Activated CD4-positive, alpha-beta T cell treated with anti-CD3 and anti-CD28 coated beads for 48 hours (primary cell): ENCODE results near the gene PHF20.
A peak's percentile ranks its signal among the peaks of the same experiment; 100 is the strongest.
"Not testable (repeated sequence)": the region's sequence is repeated elsewhere in the genome, so short reads cannot be mapped to it uniquely, and the experiment has no call there.

ENCODE experiments used
- DNase-seq: peaks from one replicate; pipeline ENCODE4 v3.0.0-alpha.2; 2020

PHF20 gene

DNA sequence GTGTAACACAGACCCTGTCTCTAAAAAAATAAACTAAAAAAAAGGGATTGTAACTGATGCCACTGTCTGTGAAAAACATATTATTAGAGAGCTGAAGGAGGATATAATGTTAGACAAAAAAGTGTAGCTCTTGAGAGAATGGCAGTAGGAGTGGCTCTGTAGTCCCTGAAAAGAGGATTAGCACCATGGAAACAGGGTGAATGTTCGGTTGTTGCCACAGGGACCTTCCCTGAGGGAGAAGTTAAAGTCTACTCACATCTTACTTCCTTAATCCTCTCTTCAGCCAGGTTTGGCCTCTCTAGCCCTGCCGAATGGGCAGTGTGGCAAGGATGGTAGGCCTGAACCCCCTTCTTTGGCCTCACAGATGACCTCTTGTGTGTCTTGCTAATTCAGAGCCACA lies 170.4 kb downstream of the PHF20 start:
- no peak for DNase-seq

DNA sequence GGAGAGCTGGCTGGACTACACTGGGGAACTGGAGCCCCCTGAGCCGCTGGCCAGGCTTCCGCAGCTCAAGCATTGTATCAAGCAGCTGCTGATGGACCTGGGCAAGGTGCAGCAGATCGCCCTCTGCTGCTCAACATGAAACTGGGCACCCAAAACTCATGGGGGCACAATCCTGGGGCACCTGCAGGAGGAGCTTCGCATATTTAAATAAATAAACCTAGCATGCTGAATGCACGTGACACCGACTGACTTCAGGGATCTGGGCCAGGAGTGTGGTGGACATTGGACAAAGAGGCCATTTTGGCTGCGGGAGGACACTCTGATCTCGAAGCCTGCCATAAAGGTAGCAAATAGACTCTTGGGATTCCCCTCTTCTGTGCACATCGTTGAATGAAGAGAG lies 175.7 kb downstream of the PHF20 start:
- DNase-seq, result peak; percentile 47

DNA sequence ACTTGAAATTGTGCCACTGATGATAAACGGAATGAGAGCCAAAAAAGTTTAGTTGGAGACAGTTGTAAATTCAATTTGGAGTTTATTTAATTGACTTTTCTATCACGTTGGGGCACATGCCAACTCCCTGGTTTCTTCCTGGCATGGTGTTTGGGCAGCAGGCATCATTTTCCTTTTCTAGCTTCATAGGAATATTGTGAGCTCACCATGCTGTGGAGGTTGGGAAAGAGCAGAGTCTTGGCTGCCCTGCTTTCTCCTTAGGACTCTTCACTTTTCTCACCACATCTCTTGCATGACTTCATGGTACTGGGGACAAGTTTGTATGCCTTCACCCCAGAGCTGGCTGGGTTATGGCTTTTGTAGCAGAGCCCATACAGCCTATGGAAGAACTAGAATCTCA lies 176.1 kb downstream of the PHF20 start:
- DNase-seq, result no peak

DNA sequence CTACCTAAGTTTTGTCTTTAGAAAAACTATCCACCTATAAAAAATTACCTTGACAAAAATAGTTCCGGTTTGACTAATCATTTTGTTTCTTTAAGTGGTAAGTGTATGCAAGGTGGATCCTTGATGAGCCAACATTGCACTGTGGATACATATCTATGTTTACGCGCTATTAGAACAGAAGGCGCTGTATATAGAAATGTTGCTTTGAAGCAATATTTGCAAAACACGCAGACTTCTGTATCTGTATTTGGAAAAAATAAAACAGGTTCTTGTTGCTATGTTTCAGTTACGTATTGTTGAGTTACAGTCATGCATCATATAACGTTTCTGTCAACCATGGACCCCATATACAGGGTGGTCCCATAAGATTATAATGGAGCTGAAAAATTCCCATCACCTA lies 178.3 kb downstream of the PHF20 start:
- DNase-seq, result no peak

DNA sequence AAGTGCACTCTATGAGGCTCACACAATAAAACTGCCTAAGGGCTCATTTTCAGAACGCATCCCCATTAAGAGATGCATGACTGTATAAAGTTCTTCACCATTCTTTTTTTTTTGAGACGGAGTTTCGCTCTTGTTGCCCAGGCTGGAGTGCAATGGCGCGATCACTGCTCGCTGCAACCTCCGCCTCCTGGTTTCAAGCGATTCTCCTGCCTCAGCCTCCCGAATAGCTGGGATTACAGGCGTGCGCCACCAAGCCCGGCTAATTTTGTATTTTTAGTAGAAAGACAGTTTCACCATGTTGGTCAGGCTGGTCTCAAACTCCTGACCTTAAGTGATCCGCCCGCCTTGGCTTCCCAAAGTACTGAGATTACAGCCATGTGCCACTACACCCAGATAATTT lies 180.3 kb downstream of the PHF20 start:
- DNase-seq, result not testable (repeated sequence)

DNA sequence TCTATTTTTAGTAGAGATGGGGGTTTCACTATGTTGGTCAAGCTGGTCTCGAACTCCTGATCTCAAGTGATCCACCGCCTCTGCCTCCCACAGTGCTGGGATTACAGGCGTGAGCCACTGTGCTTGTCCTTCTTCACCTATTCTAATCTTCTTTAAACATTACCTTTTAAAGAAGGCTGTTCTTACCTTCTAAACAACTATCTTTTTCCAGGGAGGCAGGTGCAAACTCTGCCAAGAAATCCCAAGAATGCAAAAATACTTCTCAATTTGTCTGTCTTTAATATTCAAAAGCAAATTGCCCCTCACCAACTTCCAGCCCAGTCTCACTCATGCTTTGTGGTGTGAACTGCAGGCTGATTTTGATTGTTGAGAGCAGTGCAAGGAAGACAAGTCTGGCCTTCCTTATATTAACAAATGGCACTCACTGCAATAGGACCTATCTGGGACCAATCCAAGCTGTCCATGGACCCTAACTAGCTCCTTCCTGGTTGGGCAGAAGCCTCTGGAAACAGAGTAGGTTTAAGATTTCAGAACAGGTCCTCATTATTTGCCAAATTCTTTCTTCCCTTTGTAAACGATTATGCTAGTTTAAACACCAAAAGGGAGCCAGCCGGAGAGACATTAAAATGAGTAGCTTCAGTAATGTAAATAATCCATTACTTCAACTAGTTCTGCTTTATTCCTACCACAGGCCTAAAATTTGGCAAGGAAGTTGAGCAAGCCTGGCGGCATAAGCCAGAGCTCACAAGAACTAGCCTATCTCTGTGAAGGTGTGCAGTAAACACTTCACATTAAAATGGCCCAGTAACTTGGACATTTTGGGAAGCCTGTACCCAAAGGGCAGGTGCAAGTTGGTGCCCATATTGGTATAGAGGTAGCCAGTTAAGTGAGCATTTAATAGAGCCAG lies 180.9 kb downstream of the PHF20 start:
- DNase-seq, result no peak

DNA sequence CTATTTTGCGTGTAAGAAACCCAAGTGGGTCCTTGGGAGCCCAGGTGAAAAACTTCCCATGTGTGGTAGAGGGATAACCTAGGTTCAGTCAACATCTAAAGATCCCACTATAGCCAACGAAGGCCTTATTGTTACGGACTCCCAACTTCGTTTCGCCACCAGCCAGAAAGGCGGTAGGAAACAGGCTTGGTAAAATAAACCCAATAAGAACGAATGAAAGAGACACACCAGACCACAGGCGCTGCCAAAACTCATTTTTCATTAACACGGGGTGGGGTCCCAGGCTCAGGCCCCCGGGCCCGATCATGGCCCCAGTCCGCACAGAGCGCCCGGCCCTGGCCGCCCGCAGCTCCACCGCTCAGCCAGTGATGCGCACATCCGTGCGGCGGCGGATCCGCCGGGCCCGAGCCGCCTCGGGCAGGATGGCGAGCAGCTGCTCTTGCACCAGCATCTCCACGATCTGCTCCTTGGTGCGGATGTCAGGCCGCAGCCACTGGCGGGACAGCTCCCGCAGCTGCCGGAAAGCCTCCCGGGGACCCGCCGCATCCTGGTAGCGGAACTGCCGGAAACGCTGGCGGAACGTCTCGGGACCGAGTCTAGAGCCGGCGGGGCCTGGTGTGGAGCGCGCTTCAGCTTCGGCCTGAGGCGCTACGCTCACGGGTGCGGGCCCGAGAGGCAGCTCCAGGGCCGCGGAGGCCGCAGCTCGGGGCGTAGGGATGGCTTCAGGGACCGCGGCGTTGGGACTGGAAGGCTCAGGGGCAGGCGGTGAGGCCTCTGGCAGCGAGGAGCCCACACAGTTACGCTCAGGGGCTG lies 181.8 kb downstream of the PHF20 start:
- DNase-seq, result peak; percentile 75

DNA sequence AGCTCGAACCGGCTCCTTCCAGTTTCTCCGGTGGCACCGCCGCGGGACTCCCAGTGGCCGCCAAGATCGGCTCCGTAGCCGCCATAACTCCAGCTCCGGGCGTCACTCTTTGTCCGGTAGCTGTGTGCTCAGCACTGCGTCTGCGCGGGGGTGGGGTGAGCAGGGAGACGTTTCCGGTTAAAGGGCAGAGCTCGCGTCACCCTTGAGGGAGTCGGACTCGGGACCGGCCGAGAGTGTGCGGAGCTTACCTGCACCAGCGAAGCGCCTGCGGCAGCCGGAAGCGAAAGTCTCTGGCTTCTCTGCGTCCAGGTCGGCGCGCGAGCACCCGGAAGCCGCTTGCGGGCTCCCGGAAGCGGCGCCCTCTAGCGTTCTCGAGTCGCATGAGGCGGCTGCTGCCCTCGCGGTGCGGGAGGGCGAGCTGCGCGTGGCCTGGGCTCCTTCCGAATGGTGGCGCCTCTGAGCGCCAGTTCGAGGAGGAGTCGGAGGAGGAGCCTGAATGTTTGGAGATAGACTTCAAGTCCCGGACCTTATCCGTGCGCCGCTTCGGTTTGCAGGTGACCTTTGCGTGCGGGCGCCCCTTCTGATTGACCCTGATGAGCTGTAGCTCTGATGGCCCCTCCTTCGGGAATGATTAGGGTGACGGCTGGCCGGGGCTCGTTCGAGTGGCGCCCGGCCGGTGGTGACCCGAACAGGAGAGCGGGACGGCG lies 182.5 kb downstream of the PHF20 start, which contains the start of gene SCAND1:
SCAND1 (minus strand) TSS at position 303 of the 707 bp plus-strand sequence; CDS start at position 85, 218 bp downstream.
- peak; percentile 99 for DNase-seq

DNA sequence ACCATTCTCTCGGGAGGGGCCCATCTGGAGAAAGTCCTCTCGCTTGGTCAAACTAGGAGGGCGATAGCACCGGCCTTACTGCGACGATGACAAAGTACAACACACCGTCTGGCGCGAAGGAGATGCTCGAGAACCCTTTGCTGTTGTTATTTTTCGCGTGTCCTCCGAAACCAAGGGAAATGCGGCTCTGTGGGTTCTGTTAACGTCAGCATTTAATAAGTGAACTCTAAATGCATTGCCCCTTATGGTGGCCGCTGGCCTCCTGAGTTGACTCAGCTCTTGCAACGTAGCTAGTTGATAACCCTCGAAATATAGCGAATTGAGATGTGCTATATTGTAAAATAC lies 183.1 kb downstream of the PHF20 start:
- DNase-seq, result peak; percentile 36

DNA sequence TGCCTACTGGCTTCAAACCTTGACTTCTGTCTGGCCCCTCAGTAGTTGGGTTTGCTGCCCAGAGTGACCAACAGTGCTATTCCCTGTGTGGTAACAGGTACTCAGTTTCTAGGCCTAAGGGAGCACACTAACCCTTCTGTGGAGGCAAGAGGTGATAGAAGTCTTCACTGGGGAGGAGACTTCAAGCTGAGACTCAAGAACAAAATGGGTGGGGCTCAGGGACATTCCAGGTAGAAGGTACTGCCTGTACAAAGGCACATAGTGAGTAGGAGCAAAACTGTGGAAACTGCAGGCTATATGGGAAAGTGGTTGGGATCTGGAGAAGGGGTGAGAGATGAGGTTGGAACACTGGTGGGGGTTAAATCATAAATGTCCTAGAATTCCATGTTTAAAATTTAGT lies 184.8 kb downstream of the PHF20 start:
- DNase-seq, result no peak

DNA sequence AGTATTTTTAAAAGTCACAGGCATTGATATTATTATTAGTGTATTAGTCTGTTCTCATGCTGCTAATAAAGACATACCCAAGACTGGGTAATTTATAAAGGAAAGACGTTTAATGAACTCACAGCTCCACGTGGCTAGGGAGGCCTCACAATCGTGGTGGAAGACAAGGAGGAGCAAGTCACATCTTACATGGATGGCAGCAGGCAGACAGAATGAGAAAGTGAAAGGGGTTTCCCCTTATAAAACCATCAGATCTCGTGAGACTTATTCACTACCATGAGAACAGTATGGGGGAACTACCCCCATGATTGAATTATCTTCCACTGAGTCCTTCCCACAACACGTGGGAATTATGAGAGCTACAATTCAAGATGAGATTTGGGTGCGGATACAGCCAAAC lies 187.5 kb downstream of the PHF20 start:
- not testable (repeated sequence) for DNase-seq

DNA sequence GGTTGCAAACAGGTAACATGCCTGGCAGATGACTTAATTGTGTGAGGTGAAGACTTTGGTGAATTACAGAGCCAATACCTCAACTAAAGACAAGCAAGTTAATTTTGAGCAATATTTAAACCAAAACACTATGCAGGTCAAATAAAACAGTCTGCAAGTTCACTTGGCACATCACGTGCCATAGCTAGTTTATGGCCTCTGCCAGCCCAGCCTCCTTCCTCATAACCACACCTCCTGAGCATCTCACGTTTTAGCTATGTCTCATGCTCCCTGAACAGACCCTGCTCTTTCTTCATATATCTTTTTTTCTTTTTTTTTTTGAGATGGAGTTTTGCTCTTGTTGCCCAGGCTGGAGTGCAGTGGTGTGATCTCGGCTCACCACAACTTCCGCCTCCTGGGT lies 192.1 kb downstream of the PHF20 start:
- DNase-seq, result no peak

DNA sequence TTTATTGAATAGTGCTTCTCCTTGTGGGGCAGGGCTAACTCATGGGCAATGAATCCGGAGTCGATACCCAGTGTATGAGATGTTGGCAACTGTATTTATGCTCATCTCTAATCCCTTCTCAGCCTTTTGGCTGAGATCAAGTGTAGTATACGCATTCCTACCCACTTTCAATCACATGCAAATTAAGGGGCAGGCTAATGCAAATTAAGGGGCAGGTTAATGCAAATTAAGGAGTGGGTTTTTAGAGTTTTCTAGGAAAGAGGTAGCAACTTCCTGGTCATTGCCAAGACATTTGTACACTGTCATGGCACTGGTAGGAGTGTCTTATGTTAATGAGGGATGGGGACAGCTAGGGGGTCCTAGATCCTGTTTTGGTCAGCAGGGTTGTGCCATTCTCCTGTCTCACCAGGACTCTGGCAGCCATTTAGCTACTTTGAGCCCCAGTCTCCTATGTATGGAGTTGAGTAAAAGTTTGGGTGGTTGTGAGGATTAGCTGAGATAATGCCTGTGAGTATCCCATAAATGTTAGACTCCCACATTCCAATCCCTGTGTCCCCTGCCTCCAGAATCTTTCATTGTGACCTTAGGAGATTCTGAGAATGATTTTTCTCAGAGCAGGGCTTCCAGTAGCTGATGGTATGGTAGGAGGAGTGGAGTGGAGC lies 196.3 kb downstream of the PHF20 start, which contains the start of gene CNBD2:
CNBD2 (plus strand) TSS at position 612 of the 662 bp plus-strand sequence. CDS start 173 bp downstream, outside the sequence.
- DNase-seq, result no peak

DNA sequence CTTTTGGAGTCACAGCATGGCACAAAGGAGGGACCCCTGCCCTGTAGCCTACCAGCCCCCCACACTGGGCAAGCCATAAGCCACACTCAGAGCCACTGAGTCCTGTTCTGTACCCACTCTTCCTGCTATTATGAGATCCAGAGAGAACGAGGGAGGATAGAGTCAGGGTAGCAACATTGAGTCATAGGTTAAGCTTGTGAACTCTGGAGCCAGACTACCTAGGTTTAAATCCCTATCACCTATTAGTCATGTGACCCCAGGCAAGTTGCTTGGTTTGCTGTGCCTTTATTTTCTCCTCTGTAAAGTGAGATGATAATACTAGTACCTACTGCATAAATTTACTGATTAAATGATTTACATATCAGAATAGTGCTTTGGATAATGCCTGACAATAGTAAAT lies 197.1 kb downstream of the PHF20 start:
- DNase-seq, result no peak

DNA sequence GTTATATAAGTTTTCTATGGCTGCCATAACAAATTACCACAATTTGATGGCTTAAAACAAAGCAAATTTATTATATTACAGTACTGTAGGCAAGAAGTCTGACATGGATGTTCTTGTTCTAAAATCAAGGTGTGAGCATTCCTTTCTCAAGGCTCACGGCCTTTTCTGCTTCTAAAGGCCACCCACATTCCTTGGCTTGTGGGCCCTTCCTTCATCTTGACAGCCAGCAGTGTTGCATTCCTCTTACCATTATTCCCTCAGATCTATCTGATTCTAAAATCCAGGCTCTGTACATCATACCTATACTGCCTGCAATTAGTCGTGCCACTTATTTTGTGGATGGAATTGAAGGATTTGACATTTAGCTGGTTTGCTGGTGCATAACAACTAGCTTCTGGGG lies 200.2 kb downstream of the PHF20 start:
- no peak for DNase-seq

DNA sequence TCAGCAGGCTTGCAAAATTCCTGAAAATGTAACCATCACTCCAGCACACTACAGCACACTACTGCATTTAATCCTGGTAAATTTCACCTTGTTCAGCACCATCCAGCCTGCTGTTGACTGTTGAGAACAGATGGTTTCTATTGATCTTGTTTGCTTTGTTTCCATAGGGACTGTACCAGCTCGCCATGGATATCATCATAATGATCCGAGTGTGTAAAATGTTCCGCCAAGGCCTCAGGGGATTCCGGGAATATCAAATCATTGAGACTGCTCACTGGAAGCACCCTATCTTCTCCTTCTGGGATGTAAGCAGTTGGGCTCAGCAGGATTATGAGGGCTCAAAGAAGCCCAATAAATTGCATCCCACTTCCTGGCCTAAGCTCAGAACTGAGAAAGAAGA lies 200.6 kb downstream of the PHF20 start:
- DNase-seq, result no peak

DNA sequence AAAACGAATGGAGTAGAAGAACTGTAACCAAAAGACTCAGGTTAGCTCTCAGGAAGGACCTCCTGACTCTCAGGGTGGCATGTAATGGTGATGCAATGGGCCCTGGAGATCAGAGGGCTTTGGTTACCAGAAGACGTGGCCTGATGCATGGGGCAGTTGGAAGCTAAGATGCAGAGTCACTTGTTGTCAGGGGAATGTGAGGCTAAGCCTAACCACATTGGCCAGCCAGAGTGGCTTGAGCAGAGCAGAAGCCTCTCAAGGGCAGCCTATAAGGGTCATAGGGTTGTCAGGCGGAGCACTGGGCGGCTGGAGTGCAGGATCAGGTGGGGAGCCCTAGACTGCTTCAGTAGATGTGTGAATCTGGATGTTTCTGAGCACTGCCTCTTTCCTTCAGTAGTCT lies 202.4 kb downstream of the PHF20 start:
- DNase-seq, result no peak

DNA sequence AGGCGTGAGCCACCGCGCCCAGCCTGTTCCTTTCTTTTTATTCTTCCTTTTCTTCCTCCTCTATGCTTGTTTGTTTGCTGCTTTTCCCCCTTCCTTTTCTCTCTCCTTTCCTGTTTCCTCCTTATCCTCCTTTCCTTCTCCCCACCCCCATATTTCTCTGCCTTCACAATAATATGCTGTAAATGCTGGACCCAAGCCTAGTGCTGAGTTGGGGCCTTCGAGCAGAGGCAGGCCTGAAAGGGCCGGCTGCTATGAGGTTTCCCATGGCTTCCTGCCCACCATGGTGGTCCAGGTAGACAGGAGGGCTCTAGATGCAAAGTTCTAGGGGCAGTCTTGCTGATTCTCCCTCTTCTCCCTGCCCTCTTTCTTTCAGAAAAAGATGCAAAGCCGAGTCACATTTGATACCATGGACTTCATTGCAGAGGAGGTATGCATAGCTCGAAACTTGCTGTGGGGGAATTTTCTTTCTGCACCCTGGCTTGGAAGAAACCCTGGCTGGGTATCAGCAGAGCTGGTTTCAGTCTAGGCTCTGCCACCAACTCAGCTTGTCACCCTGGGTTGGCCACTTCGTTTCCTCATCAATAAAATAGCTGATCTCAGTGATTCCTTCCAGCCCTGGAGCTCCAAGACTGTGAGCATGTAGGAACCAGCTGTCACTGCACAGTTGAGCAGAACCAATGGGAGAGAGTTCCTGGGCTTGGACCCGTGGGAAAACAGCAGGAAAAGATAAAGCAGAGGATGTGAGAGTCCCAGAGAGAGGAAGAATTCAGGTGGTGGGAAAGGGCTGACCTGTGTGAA lies 204.0 kb downstream of the PHF20 start:
- DNase-seq, result no peak

DNA sequence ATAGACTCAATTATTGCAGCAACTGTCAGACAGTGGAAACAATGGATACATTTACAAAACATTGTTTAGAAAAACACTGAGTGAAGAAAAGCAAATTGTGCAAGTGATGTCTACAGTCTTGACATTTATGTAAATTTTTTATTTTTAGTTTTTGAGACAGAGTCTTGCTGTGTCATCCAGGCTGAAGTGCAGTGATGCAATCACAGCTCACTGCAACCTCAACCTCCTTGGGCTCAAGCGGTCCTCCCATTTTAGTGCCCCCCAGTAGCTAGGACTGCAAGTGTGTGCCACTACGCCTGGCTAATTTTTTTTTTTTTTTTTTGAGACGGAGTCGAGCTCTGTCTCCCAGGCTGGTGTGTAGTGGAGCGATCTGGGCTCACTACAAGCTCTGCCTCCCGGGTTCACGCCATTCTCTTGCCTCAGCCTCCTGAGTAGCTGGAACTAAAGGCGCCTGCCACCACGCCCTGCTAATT lies 206.3 kb downstream of the PHF20 start:
- DNase-seq, result no peak

DNA sequence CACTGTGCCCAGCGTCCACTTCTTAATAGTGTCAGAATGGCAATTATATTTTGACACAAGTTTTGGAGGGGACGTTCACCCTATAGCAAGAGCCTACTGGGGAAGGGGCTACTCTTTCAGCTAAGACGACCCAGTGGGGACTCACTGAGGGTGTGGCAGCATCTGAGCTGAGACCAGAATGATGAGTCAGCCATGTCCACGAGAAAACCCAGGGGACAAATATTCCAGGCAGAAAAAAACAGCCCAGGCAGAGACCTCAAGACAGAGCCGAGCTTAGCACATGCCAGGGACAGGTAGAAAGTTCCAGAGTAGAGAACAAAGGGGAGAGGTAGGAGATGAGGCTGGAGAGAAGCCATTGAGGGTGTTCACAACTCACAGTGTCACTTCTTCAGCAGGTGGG lies 207.7 kb downstream of the PHF20 start:
- DNase-seq, result no peak

DNA sequence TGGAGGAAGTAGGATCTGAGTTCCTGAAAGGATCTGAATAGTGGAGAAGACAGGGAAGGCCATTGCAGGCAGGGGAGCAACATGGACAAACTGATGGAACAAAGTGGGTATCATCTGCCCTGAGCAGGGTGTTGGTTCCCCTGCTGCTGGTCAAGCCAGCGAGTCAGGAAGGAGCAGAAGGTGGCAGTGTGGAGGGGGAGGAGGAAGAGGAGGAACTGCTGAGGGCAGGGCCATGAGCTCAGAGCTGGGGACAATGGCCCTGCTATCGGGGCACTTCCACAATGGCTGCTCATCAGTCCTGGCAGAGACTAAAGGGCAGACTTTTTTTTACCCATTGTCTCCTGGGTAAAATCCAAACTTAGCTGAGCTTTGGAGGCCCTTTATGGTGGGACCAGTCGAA lies 210.2 kb downstream of the PHF20 start:
- no peak for DNase-seq

DNA sequence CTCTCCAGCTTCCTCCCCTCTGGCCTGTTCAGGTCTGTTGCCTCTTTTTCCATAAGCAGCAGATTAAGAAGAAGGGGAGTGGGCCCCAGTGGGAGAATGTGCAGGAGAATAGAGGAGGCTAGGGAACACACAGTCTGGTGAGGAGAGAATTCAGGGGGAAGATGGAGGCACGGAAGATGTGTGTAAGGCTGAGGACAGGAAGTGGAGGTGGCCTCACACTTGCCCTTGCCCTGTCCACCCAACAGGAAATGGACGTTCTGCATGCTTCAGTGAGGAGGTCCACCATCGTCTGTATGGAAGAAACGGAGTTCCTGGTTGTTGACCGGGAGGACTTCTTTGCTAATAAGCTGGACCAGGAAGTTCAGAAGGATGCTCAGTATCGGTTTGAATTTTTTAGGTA lies 212.6 kb downstream of the PHF20 start:
- no peak for DNase-seq
